ENCODE results near the gene NANS. TPM values are rescaled to one million over a fixed set of nuclear protein-coding genes. Genes with fewer than 3 reads are reported as not detected.

Gene NANS
- total and polyA plus RNA-seq, 2 of the 13 experiments (the other 11 are each of a cell fraction or from before 2014, with no cell fraction given) = 86.9 to 203 TPM

DNA sequence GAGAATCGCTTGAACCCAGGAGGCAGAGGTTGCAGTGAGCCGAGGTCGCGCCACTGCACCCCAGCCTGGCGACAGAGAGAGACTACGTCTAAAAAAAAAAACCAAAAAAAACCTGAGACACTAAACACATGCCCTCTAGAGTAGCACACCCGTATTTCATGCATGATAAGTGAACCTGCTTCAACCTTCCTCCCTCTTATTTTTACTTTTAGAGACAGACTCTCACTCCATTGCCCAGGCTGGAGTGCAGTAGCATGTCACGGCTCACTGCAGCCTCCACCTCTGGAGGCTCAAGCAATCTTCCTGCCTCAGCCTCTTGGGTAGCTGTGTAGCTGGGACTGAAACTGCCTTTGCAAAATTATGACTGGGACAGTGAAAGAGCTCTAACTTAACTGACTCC lies 17.6 kb upstream of the NANS start:
- Histone ChIP-seq H3K4me1 (ENCODE audit: insufficient read depth, low read length) (peaks cover 30% of the 10 kb centered on the region), H3K79me2 (ENCODE audit: insufficient read depth, low read length) (no peaks in the 10 kb centered on the region), H4K20me1 (ENCODE audit: insufficient read depth, low read length) (no peaks in the 10 kb centered on the region), H3K36me3 (replicated peaks in 1 of 2; ENCODE audit: control insufficient read depth in 1 of 2, insufficient read depth in 2 of 2, low read length in 2 of 2) (no peaks in the 10 kb centered on the region), H3K27ac (ENCODE audit: extremely low read length, insufficient read depth, low read length) (no peak overlapping the region), H3K9ac (ENCODE audit: insufficient read depth, low read depth, low read length) (no peak overlapping the region), H3K4me3 (replicated peaks in 1 of 3; ENCODE audit: insufficient read depth in 1 of 3, low read depth in 2 of 3, low read length in 3 of 3) (no peak overlapping the region), H3K4me2 (ENCODE audit: low read depth, low read length) (peak overlapping the region; percentile 51), H3K27me3 (ENCODE audit: control insufficient read depth in 1 of 2, insufficient read depth in 2 of 2, low read length in 2 of 2) (peaks cover 0 to 19% of the 10 kb centered on the region in 2 experiments; a peak in 3 of 5 replicates), H2AFZ (ENCODE audit: low read length) (no peak overlapping the region), H3K9me3 (ENCODE audit: low read length) (no peaks in the 10 kb centered on the region)
- POLR2A ChIA-PET = interaction anchor here (2.2 kb wide), 1 partner anchor 17 kb away, joined by 10 read pairs; the partner anchor contains the start of gene NANS
- FAIRE-seq (no peak), ATAC-seq (peak; percentile 28), DNase-seq (ENCODE audit: low spot score) (no peak)
- CTCF ChIA-PET (ENCODE audit: low intra/inter-chr PET ratio, low total read pairs) = no interaction called here
- 28% methylated on average over 8 of the region's 8 CpGs for WGBS (ENCODE audit: low lambda C conversion rate)
- no TSS peak for BruUV-seq (replicated peaks)
- intact Hi-C loops (cut with micrococcal nuclease; ENCODE audit: unreplicated experiment) = no loop called here
- in situ Hi-C loops (cut with HindIII; ENCODE audit: extremely low pct_ligation_motif_present, low pct_unique_long_range_greater_than_20kb) = loop anchor here (10.0 kb wide), 1 partner anchor 114 kb away; the partner anchor contains the start of gene TRMO
- TF ChIP-seq, protein P1, sequence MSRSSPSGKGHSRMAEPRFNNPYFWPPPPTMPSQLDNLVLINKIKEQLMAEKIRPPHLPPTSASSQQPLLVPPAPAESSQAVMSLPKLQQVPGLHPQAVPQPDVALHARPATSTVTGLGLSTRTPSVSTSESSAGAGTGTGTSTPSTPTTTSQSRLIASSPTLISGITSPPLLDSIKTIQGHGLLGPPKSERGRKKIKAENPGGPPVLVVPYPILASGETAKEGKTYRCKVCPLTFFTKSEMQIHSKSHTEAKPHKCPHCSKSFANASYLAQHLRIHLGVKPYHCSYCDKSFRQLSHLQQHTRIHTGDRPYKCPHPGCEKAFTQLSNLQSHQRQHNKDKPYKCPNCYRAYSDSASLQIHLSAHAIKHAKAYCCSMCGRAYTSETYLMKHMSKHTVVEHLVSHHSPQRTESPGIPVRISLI (CRISPR knock-in tag; IDR thresholded peaks at IDR 0.05; ENCODE audit: borderline replicate concordance) = peak; percentile 22; the same call in 1 of the 2 replicates
- TF ChIP-seq, protein P2, sequence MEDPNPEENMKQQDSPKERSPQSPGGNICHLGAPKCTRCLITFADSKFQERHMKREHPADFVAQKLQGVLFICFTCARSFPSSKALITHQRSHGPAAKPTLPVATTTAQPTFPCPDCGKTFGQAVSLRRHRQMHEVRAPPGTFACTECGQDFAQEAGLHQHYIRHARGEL (CRISPR knock-in tag; IDR thresholded peaks at IDR 0.05) = no peak
- TF ChIP-seq, protein P3, sequence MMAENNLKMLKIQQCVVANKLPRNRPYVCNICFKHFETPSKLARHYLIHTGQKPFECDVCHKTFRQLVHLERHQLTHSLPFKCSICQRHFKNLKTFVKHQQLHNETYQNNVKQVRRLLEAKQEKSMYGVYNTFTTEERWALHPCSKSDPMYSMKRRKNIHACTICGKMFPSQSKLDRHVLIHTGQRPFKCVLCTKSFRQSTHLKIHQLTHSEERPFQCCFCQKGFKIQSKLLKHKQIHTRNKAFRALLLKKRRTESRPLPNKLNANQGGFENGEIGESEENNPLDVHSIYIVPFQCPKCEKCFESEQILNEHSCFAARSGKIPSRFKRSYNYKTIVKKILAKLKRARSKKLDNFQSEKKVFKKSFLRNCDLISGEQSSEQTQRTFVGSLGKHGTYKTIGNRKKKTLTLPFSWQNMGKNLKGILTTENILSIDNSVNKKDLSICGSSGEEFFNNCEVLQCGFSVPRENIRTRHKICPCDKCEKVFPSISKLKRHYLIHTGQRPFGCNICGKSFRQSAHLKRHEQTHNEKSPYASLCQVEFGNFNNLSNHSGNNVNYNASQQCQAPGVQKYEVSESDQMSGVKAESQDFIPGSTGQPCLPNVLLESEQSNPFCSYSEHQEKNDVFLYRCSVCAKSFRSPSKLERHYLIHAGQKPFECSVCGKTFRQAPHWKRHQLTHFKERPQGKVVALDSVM (CRISPR knock-in tag; IDR thresholded peaks at IDR 0.05) = peak; percentile 75
- TF ChIP-seq TGIF2 (CRISPR knock-in tag; IDR thresholded peaks at IDR 0.05) = no peak

Data from HepG2 (cell line).